ENCODE measurements around the gene PCDHGA1. TPM values are rescaled to one million over a fixed set of nuclear protein-coding genes. Genes with fewer than 3 reads are reported as not detected.

The PCDHGA1 gene
- total RNA-seq, 1 donor from 2014 or later: 0.07 TPM

GRCh38 chr5:141547488-141547887 lies 217.2 kb downstream of the PCDHGA1 start:
- Mint-ChIP-seq H3K4me3 (no peak overlapping the region), H3K9me3 (peaks cover 8% of the 10 kb centered on the region), H3K4me1 (peaks cover 4% of the 10 kb centered on the region), H3K27ac (no peak overlapping the region), H3K36me3 (ENCODE audit: low read depth) (peaks cover 84% of the 10 kb centered on the region), H3K27me3 (no peaks in the 10 kb centered on the region)
- no peak for DNase-seq
- intact Hi-C loops (cut with micrococcal nuclease): no loop called here

GRCh38 chr5:141547921-141548320 lies 217.6 kb downstream of the PCDHGA1 start:
- Mint-ChIP-seq H3K4me1 (peaks cover 4% of the 10 kb centered on the region), H3K4me3 (no peak overlapping the region), H3K27ac (no peak overlapping the region), H3K36me3 (ENCODE audit: low read depth) (peaks cover 82% of the 10 kb centered on the region), H3K9me3 (peaks cover 8% of the 10 kb centered on the region), H3K27me3 (no peaks in the 10 kb centered on the region)
- no peak for DNase-seq
- intact Hi-C loops (cut with micrococcal nuclease): no loop called here

- no peaks in the 10 kb centered on the region for H3K27me3 Mint-ChIP-seq
- H3K4me3 Mint-ChIP-seq: no peak overlapping the region
- no peaks in the 10 kb centered on the region for H3K9me3 Mint-ChIP-seq
- peak; percentile 91 for DNase-seq
- peaks cover 23% of the 10 kb centered on the region for H3K4me1 Mint-ChIP-seq
- H3K27ac Mint-ChIP-seq: peak overlapping the region; percentile 50
- H3K36me3 Mint-ChIP-seq (ENCODE audit: low read depth): peaks cover 45% of the 10 kb centered on the region
- intact Hi-C loops (cut with micrococcal nuclease): loop anchor here (2.0 to 10.0 kb wide), 5 partner anchors 33 to 363 kb away; partner anchors contain the start of genes PCDHB10, PCDHB11, PCDHGA10 and PCDHGA4
Observed at GRCh38 chr5:141557681-141558136, 227.4 kb downstream of the PCDHGA1 start.

GRCh38 chr5:141558150-141558549 lies 227.8 kb downstream of the PCDHGA1 start:
- H3K36me3 Mint-ChIP-seq (ENCODE audit: low read depth): peaks cover 49% of the 10 kb centered on the region
- H3K27ac Mint-ChIP-seq: no peak overlapping the region
- no peaks in the 10 kb centered on the region for H3K9me3 Mint-ChIP-seq
- no peak for DNase-seq
- H3K4me1 Mint-ChIP-seq: peaks cover 25% of the 10 kb centered on the region
- no peaks in the 10 kb centered on the region for H3K27me3 Mint-ChIP-seq
- no peak overlapping the region for H3K4me3 Mint-ChIP-seq
- intact Hi-C loops (cut with micrococcal nuclease): loop anchor here (2.0 to 10.0 kb wide), 4 partner anchors 81 to 363 kb away; partner anchors contain the start of genes PCDHB10, PCDHB11, PCDHGA10 and PCDHGA4

GRCh38 chr5:141559461-141559860 lies 229.1 kb downstream of the PCDHGA1 start:
- H3K36me3 Mint-ChIP-seq (ENCODE audit: low read depth): peaks cover 60% of the 10 kb centered on the region
- H3K27ac Mint-ChIP-seq: peak overlapping the region; percentile 60
- H3K4me1 Mint-ChIP-seq: peaks cover 34% of the 10 kb centered on the region
- intact Hi-C loops (cut with micrococcal nuclease): loop anchor here (2.0 to 10.0 kb wide), 4 partner anchors 82 to 365 kb away; partner anchors contain the start of genes PCDHB10, PCDHB11, PCDHGA10 and PCDHGA4
- no peak overlapping the region for H3K4me3 Mint-ChIP-seq
- no peaks in the 10 kb centered on the region for H3K27me3 Mint-ChIP-seq
- DNase-seq: no peak
- H3K9me3 Mint-ChIP-seq: no peaks in the 10 kb centered on the region

- H3K36me3 Mint-ChIP-seq (ENCODE audit: low read depth): peaks cover 60% of the 10 kb centered on the region
- H3K4me1 Mint-ChIP-seq: peaks cover 36% of the 10 kb centered on the region
- peak overlapping the region; percentile 47 for H3K27ac Mint-ChIP-seq
- no peaks in the 10 kb centered on the region for H3K27me3 Mint-ChIP-seq
- no peak for DNase-seq
- H3K4me3 Mint-ChIP-seq: no peak overlapping the region
- intact Hi-C loops (cut with micrococcal nuclease): loop anchor here (5.0 kb wide), 1 partner anchor 48 kb away; no protein-coding TSS in a partner anchor
- no peaks in the 10 kb centered on the region for H3K9me3 Mint-ChIP-seq
Observed at GRCh38 chr5:141560151-141560550, 229.8 kb downstream of the PCDHGA1 start.

- no peak for DNase-seq
- Mint-ChIP-seq H3K4me3 (no peak overlapping the region), H3K4me1 (peaks cover 38% of the 10 kb centered on the region), H3K36me3 (ENCODE audit: low read depth) (peaks cover 63% of the 10 kb centered on the region), H3K27ac (no peak overlapping the region), H3K9me3 (no peaks in the 10 kb centered on the region), H3K27me3 (no peaks in the 10 kb centered on the region)
- intact Hi-C loops (cut with micrococcal nuclease): loop anchor here (5.0 kb wide), 1 partner anchor 49 kb away; no protein-coding TSS in a partner anchor
Observed at GRCh38 chr5:141560725-141561483, 230.6 kb downstream of the PCDHGA1 start.

Other genes starting within 250 kb of the PCDHGA1 start
- gene PCDHB2, start 235.9 kb upstream of the PCDHGA1 start, total RNA-seq: 0.19 TPM in 1 of 2 replicates, not detected in the other
- not detected in 2 replicates for gene PCDHB3, start 230.0 kb upstream of the PCDHGA1 start, total RNA-seq
- not detected in 2 replicates for gene PCDHB4, start 208.7 kb upstream of the PCDHGA1 start, total RNA-seq
- not detected in 2 replicates for gene PCDHB5, start 195.3 kb upstream of the PCDHGA1 start, total RNA-seq
- not detected in 2 replicates for gene PCDHB6, start 180.5 kb upstream of the PCDHGA1 start, total RNA-seq
- not detected in 2 replicates for gene PCDHB7, start 157.9 kb upstream of the PCDHGA1 start, total RNA-seq
- gene PCDHB8, start 152.7 kb upstream of the PCDHGA1 start, total RNA-seq: not detected in 2 replicates
- not detected in 2 replicates for gene PCDHB16, start 148.1 kb upstream of the PCDHGA1 start, total RNA-seq
- gene PCDHB9, start 143.4 kb upstream of the PCDHGA1 start, total RNA-seq: not detected in 2 replicates
- gene PCDHB10, start 138.2 kb upstream of the PCDHGA1 start, total RNA-seq: not detected in 2 replicates
- not detected in 2 replicates for gene PCDHB11, start 130.9 kb upstream of the PCDHGA1 start, total RNA-seq
- gene PCDHB12, start 121.8 kb upstream of the PCDHGA1 start, total RNA-seq: not detected in 2 replicates
- gene PCDHB13, start 116.6 kb upstream of the PCDHGA1 start, total RNA-seq: 0.05 TPM in 1 of 2 replicates, not detected in the other
- gene PCDHB14, start 107.2 kb upstream of the PCDHGA1 start, total RNA-seq: not detected in 2 replicates
- gene PCDHB15, start 85.1 kb upstream of the PCDHGA1 start, total RNA-seq: not detected in 2 replicates
- gene SLC25A2, start 26.5 kb upstream of the PCDHGA1 start, total RNA-seq: 0.14 and 0.23 TPM in 2 replicates
- gene TAF7, start 9.7 kb upstream of the PCDHGA1 start, total RNA-seq: 71.5 and 75.0 TPM in 2 replicates
- 0.07 and 0.12 TPM in 2 replicates for gene PCDHGA2, start 8.2 kb downstream of the PCDHGA1 start, total RNA-seq
- gene PCDHGA3, start 13.3 kb downstream of the PCDHGA1 start, total RNA-seq: 0.14 and 0.19 TPM in 2 replicates
- 0.14 and 0.19 TPM in 2 replicates for gene PCDHGB1, start 19.6 kb downstream of the PCDHGA1 start, total RNA-seq
- gene PCDHGA4, start 24.5 kb downstream of the PCDHGA1 start, total RNA-seq: 0.33 and 0.37 TPM in 2 replicates
- 0.63 and 0.97 TPM in 2 replicates for gene PCDHGB2, start 29.5 kb downstream of the PCDHGA1 start, total RNA-seq
- gene PCDHGA5, start 33.6 kb downstream of the PCDHGA1 start, total RNA-seq: 0.19 and 0.51 TPM in 2 replicates
- 0.40 and 0.49 TPM in 2 replicates for gene PCDHGB3, start 39.7 kb downstream of the PCDHGA1 start, total RNA-seq
- 0.31 and 0.54 TPM in 2 replicates for gene PCDHGA6, start 43.4 kb downstream of the PCDHGA1 start, total RNA-seq
- gene PCDHGA7, start 52.2 kb downstream of the PCDHGA1 start, total RNA-seq: 0.05 and 0.23 TPM in 2 replicates
- gene PCDHGB4, start 57.2 kb downstream of the PCDHGA1 start, total RNA-seq: 0.21 TPM in 2 replicates
- 0.02 and 0.09 TPM in 2 replicates for gene PCDHGA8, start 62.1 kb downstream of the PCDHGA1 start, total RNA-seq
- 0.43 and 0.47 TPM in 2 replicates for gene PCDHGB5, start 67.4 kb downstream of the PCDHGA1 start, total RNA-seq
- 0.33 and 0.44 TPM in 2 replicates for gene PCDHGA9, start 72.3 kb downstream of the PCDHGA1 start, total RNA-seq
- gene PCDHGB6, start 77.5 kb downstream of the PCDHGA1 start, total RNA-seq: 0.09 and 0.14 TPM in 2 replicates
- 0.07 and 0.21 TPM in 2 replicates for gene PCDHGA10, start 82.5 kb downstream of the PCDHGA1 start, total RNA-seq
- gene PCDHGB7, start 87.2 kb downstream of the PCDHGA1 start, total RNA-seq: 0.12 and 0.17 TPM in 2 replicates
- gene PCDHGA11, start 90.5 kb downstream of the PCDHGA1 start, total RNA-seq: 0.23 and 0.31 TPM in 2 replicates
- 0.12 and 0.16 TPM in 2 replicates for gene PCDHGA12, start 100.0 kb downstream of the PCDHGA1 start, total RNA-seq
- 0.24 and 0.58 TPM in 2 replicates for gene PCDHGC3, start 145.5 kb downstream of the PCDHGA1 start, total RNA-seq
- not detected in 2 replicates for gene PCDHGC4, start 154.5 kb downstream of the PCDHGA1 start, total RNA-seq
- gene PCDHGC5, start 158.6 kb downstream of the PCDHGA1 start, total RNA-seq: not detected in 2 replicates